Measurements from ENCODE around the gene PLCB1. TPM values are rescaled to one million over a fixed set of nuclear protein-coding genes. Genes with fewer than 3 reads are reported as not detected.

Gene PLCB1
- total RNA-seq, 1 donor from 2014 or later = 10.8 TPM

- Mint-ChIP-seq H3K4me3 (ENCODE audit: unreplicated experiment) (no peak overlapping the region), H3K4me1 (ENCODE audit: low read depth) (no peaks in the 10 kb centered on the region), H3K36me3 (ENCODE audit: low read depth) (no peaks in the 10 kb centered on the region), H3K9me3 (ENCODE audit: low read depth) (no peaks in the 10 kb centered on the region), H3K27me3 (ENCODE audit: low read depth) (no peaks in the 10 kb centered on the region), H3K27ac (ENCODE audit: unreplicated experiment) (no peak overlapping the region)
- no peak for DNase-seq (ENCODE audit: low spot score)
- TF ChIP-seq, protein P1, sequence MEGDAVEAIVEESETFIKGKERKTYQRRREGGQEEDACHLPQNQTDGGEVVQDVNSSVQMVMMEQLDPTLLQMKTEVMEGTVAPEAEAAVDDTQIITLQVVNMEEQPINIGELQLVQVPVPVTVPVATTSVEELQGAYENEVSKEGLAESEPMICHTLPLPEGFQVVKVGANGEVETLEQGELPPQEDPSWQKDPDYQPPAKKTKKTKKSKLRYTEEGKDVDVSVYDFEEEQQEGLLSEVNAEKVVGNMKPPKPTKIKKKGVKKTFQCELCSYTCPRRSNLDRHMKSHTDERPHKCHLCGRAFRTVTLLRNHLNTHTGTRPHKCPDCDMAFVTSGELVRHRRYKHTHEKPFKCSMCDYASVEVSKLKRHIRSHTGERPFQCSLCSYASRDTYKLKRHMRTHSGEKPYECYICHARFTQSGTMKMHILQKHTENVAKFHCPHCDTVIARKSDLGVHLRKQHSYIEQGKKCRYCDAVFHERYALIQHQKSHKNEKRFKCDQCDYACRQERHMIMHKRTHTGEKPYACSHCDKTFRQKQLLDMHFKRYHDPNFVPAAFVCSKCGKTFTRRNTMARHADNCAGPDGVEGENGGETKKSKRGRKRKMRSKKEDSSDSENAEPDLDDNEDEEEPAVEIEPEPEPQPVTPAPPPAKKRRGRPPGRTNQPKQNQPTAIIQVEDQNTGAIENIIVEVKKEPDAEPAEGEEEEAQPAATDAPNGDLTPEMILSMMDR (IDR thresholded peaks at IDR 0.05) = no peak
Measured at GRCh38 chr20:8423482-8423881, 291.4 kb downstream of the PLCB1 start.

DNA sequence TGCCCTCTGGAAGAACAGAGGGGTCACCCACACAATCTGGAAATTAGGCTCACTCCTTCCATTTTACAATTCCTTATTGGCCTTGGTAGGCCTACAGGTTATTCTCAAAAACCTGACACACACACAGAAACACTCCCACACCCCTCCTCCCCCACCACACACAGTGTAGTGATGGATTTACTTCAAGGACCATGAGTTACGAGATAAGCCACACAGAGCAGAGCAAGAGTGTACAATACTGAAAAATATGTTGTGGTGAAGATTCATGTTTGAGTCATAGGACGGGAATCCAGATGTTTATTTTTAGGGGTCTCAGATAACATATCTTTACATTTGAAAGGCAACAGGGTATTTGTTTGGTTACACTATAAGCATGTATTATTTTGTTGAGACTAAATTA lies 291.9 kb downstream of the PLCB1 start:
- Mint-ChIP-seq H3K9me3 (ENCODE audit: low read depth) (no peaks in the 10 kb centered on the region), H3K27ac (ENCODE audit: unreplicated experiment) (no peak overlapping the region), H3K4me3 (ENCODE audit: unreplicated experiment) (no peak overlapping the region), H3K36me3 (ENCODE audit: low read depth) (no peaks in the 10 kb centered on the region), H3K4me1 (ENCODE audit: low read depth) (no peaks in the 10 kb centered on the region), H3K27me3 (ENCODE audit: low read depth) (no peaks in the 10 kb centered on the region)
- no peak for DNase-seq (ENCODE audit: low spot score)
- TF ChIP-seq, protein P1 (IDR thresholded peaks at IDR 0.05) = no peak

- TF ChIP-seq, protein P1 (IDR thresholded peaks at IDR 0.05) = no peak
- H3K9me3 Mint-ChIP-seq (ENCODE audit: low read depth) = no peaks in the 10 kb centered on the region
- no peak for DNase-seq (ENCODE audit: low spot score)
- H3K4me1 Mint-ChIP-seq (ENCODE audit: low read depth) = no peaks in the 10 kb centered on the region
- H3K27me3 Mint-ChIP-seq (ENCODE audit: low read depth) = no peaks in the 10 kb centered on the region
- no peak overlapping the region for H3K4me3 Mint-ChIP-seq (ENCODE audit: unreplicated experiment)
- no peaks in the 10 kb centered on the region for H3K36me3 Mint-ChIP-seq (ENCODE audit: low read depth)
- H3K27ac Mint-ChIP-seq (ENCODE audit: unreplicated experiment) = no peak overlapping the region
Measured at GRCh38 chr20:8425016-8425415, 292.9 kb downstream of the PLCB1 start.

DNA sequence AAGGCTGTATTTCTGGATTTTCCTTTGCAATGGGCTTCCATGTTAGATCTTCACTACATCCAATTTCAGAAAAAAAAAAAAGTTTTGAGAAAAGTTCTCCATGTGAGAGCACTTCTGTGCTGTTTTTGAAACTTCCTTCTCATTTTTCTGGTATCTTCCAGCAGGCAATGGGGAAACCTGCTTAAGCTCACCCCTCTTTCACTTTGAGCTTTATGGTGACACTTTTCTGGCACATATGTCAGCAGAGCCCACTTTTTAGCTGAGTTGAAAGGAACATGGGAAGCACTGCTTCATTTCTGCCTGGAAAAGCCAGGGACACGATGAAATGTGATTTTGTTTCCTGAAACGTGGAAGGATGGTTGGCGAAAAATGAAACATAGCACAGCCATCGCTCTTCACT lies 293.7 kb downstream of the PLCB1 start:
- no peak for DNase-seq (ENCODE audit: low spot score)
- TF ChIP-seq, protein P1 (IDR thresholded peaks at IDR 0.05) = no peak
- no peaks in the 10 kb centered on the region for H3K4me1 Mint-ChIP-seq (ENCODE audit: low read depth)
- H3K27ac Mint-ChIP-seq (ENCODE audit: unreplicated experiment) = no peak overlapping the region
- H3K9me3 Mint-ChIP-seq (ENCODE audit: low read depth) = no peaks in the 10 kb centered on the region
- H3K27me3 Mint-ChIP-seq (ENCODE audit: low read depth) = no peaks in the 10 kb centered on the region
- H3K36me3 Mint-ChIP-seq (ENCODE audit: low read depth) = no peaks in the 10 kb centered on the region
- H3K4me3 Mint-ChIP-seq (ENCODE audit: unreplicated experiment) = no peak overlapping the region

GRCh38 chr20:8427419-8428040 lies 295.5 kb downstream of the PLCB1 start:
- H3K27me3 Mint-ChIP-seq (ENCODE audit: low read depth) = no peaks in the 10 kb centered on the region
- no peak overlapping the region for H3K4me3 Mint-ChIP-seq (ENCODE audit: unreplicated experiment)
- H3K4me1 Mint-ChIP-seq (ENCODE audit: low read depth) = peaks cover 13% of the 10 kb centered on the region
- H3K9me3 Mint-ChIP-seq (ENCODE audit: low read depth) = no peaks in the 10 kb centered on the region
- TF ChIP-seq, protein P1 (IDR thresholded peaks at IDR 0.05) = no peak
- H3K36me3 Mint-ChIP-seq (ENCODE audit: low read depth) = no peaks in the 10 kb centered on the region
- DNase-seq (ENCODE audit: low spot score) = no peak
- no peak overlapping the region for H3K27ac Mint-ChIP-seq (ENCODE audit: unreplicated experiment)

Data from chondrocyte (in vitro differentiated cells).